Cardiac fibroblast (primary cell): ENCODE measurements around the gene MIGA2.

Experiments
- DNase-seq, 2 donors: peaks; one replicate each; pipeline versions ENCODE4 v3.0.0 to v3.0.0-alpha.2; 2010; ENCODE audit warnings: low read depth in 2 of 2
- H3K4me3 ChIP-seq, 2 donors: replicated peaks in 1 of 2; 1 replicate in 1 of 2; 2 replicates in 1 of 2; pipeline ENCODE4 v1.5.1; 2011; ENCODE audit warnings: low read depth in 2 of 2, low read length in 2 of 2, mild to moderate bottlenecking in 2 of 2, moderate library complexity in 1 of 2
- TF ChIP-seq, protein P1 (sequence below): IDR thresholded peaks from one replicate; pipeline ENCODE4 v1.5.1; 2011; ENCODE audit warnings: low read depth, mild to moderate bottlenecking, low read length, inconsistent platforms

Gene MIGA2

GRCh38 chr9:129036923-129037766 is 719 bp downstream of the MIGA2 start:
- H3K4me3 ChIP-seq, result peak overlapping the region; percentile 100
- TF ChIP-seq, protein P1, sequence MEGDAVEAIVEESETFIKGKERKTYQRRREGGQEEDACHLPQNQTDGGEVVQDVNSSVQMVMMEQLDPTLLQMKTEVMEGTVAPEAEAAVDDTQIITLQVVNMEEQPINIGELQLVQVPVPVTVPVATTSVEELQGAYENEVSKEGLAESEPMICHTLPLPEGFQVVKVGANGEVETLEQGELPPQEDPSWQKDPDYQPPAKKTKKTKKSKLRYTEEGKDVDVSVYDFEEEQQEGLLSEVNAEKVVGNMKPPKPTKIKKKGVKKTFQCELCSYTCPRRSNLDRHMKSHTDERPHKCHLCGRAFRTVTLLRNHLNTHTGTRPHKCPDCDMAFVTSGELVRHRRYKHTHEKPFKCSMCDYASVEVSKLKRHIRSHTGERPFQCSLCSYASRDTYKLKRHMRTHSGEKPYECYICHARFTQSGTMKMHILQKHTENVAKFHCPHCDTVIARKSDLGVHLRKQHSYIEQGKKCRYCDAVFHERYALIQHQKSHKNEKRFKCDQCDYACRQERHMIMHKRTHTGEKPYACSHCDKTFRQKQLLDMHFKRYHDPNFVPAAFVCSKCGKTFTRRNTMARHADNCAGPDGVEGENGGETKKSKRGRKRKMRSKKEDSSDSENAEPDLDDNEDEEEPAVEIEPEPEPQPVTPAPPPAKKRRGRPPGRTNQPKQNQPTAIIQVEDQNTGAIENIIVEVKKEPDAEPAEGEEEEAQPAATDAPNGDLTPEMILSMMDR, result no peak
- DNase-seq, result peak in 1 of 2 donors; percentile 12

DNA sequence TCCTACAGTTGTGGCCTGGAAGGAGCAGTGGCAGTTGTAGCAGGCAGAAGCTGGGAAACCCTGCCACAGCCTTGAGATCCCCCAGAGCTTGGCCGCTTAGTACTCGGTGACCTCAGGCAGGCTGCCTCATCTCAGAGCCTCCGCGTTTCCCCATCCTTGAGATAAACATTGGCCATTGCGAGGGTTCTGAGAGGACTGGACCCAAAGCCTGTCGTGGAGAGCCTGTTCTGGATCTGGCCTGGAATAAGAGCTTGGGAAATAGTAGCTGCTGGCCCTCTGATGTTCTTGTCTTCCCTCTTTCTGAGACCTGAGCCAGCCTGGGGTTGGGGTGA is 1.3 kb downstream of the MIGA2 start:
- TF ChIP-seq, protein P1, result no peak
- H3K4me3 ChIP-seq, result peak overlapping the region; percentile 100
- peak; percentile 11 to 32 for DNase-seq

DNA sequence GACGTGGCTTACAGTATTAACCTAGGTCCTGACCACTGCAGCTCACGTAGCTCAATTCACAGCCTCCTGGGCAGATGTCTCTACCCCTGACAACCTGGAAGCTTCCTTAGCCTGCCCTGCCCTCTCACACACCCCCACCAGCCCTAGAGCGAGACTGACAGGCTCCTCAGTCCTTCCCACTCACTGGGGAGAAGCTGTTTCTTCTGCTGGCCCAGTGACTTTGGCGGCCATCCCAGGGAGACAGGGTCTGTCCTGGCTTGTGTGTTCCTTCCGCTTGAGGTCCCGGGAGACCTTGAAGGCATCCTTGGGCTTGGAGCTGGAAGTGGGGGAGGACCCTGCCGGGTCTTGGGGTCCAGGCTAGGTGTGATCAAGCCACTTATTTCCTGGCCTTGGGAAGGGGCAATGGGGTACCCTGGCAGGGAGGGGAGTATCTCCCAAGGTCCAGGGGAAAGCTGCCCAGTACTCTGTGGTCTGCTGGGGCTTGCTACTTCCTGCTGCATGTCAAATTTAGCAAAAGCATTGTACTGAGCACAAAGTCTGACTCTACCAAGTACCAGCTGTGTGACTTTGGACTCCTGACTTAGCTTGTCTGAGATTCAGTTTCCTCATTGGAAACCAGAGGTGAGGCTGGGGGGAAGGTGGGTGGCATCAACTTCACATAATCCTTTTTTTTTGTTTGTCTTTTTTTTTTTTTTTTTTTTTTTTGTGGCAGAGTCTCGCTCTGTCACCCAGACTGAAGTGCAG is 1.9 kb downstream of the MIGA2 start:
- DNase-seq, result peak; percentile 13 to 26
- H3K4me3 ChIP-seq, result peak overlapping the region in 1 of 2 donors; percentile 24
- TF ChIP-seq, protein P1, result no peak

DNA sequence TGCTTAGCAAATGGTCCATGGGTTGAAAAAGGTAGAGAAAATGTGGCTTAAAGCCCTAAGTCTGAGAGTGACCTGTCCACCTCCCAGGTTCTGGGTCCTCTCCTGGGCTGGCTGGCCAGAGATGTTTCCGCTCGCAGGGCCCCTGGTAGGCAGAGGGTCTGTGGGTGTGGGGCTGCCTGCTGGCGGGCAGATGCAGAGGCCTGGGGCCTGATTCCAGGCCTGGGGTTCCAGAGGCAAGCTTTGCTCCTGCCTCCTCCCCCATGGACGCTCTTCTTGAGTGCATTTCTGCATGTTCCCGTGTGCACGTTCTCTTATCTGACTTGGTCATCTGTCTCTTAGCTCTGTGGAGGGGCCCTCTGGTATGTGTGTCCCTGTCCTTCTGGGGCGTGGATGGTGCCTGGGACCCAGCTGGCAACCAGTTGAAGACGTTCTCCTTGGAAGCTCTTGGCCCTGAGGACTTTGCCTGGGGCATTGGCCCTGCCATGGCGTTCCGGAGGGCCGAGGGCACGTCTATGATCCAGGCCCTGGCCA is 3.8 kb downstream of the MIGA2 start:
- no peak for DNase-seq
- H3K4me3 ChIP-seq, result no peak overlapping the region
- TF ChIP-seq, protein P1, result no peak

GRCh38 chr9:129042016-129042415 is 5.6 kb downstream of the MIGA2 start:
- no peak overlapping the region for H3K4me3 ChIP-seq
- TF ChIP-seq, protein P1, result no peak
- DNase-seq, result no peak

- TF ChIP-seq, protein P1, result no peak
- no peak for DNase-seq
- no peak overlapping the region for H3K4me3 ChIP-seq
Measured at GRCh38 chr9:129052592-129052991, 16.2 kb downstream of the MIGA2 start.
